Measurements from ENCODE around the gene SCNN1A.

Gene SCNN1A

GRCh38 chr12:6367969-6368892 lies 7.1 kb downstream of the SCNN1A start:
- no peak for TF ChIP-seq GATA3 (IDR thresholded peaks at IDR 0.05; ENCODE audit: low read depth, low read length)
- no peak for TF ChIP-seq GATA2 (IDR thresholded peaks at IDR 0.05; ENCODE audit: low read depth, low read length)

GRCh38 chr12:6367065-6367968 lies 8.0 kb downstream of the SCNN1A start:
- TF ChIP-seq GATA3 (IDR thresholded peaks at IDR 0.05; ENCODE audit: low read depth, low read length) (no peak), GATA2 (IDR thresholded peaks at IDR 0.05; ENCODE audit: low read depth, low read length) (no peak)

GRCh38 chr12:6364044-6364374 lies 11.4 kb downstream of the SCNN1A start:
- TF ChIP-seq GATA2 (IDR thresholded peaks at IDR 0.05; ENCODE audit: low read depth, low read length) = no peak
- no peak for TF ChIP-seq GATA3 (IDR thresholded peaks at IDR 0.05; ENCODE audit: low read depth, low read length)

GRCh38 chr12:6363330-6364043 lies 11.9 kb downstream of the SCNN1A start:
- TF ChIP-seq GATA3 (IDR thresholded peaks at IDR 0.05; ENCODE audit: low read depth, low read length) (no peak), GATA2 (IDR thresholded peaks at IDR 0.05; ENCODE audit: low read depth, low read length) (no peak)

- TF ChIP-seq GATA3 (IDR thresholded peaks at IDR 0.05; ENCODE audit: low read depth, low read length) = no peak
- TF ChIP-seq GATA2 (IDR thresholded peaks at IDR 0.05; ENCODE audit: low read depth, low read length) = no peak
These were observed 12.4 kb downstream of the SCNN1A start for GRCh38 chr12:6363010-6363329.

- TF ChIP-seq GATA3 (IDR thresholded peaks at IDR 0.05; ENCODE audit: low read depth, low read length) (no peak), GATA2 (IDR thresholded peaks at IDR 0.05; ENCODE audit: low read depth, low read length) (no peak)
These were observed 13.0 kb downstream of the SCNN1A start for GRCh38 chr12:6362403-6362802.

- TF ChIP-seq GATA2 (IDR thresholded peaks at IDR 0.05; ENCODE audit: low read depth, low read length) (no peak), GATA3 (IDR thresholded peaks at IDR 0.05; ENCODE audit: low read depth, low read length) (no peak)
These were observed 13.5 kb downstream of the SCNN1A start for GRCh38 chr12:6361834-6362233.

- TF ChIP-seq GATA2 (IDR thresholded peaks at IDR 0.05; ENCODE audit: low read depth, low read length) (no peak), GATA3 (IDR thresholded peaks at IDR 0.05; ENCODE audit: low read depth, low read length) (no peak)
These were observed 14.5 kb downstream of the SCNN1A start for GRCh38 chr12:6360578-6361490.

GRCh38 chr12:6360080-6360571 lies 15.2 kb downstream of the SCNN1A start:
- no peak for TF ChIP-seq GATA3 (IDR thresholded peaks at IDR 0.05; ENCODE audit: low read depth, low read length)
- TF ChIP-seq GATA2 (IDR thresholded peaks at IDR 0.05; ENCODE audit: low read depth, low read length) = no peak

- no peak for TF ChIP-seq GATA3 (IDR thresholded peaks at IDR 0.05; ENCODE audit: low read depth, low read length)
- TF ChIP-seq GATA2 (IDR thresholded peaks at IDR 0.05; ENCODE audit: low read depth, low read length) = no peak
These were observed 16.5 kb downstream of the SCNN1A start for GRCh38 chr12:6358881-6359280.

GRCh38 chr12:6356374-6356820 lies 19.0 kb downstream of the SCNN1A start:
- TF ChIP-seq GATA2 (IDR thresholded peaks at IDR 0.05; ENCODE audit: low read depth, low read length) (no peak), GATA3 (IDR thresholded peaks at IDR 0.05; ENCODE audit: low read depth, low read length) (no peak)

GRCh38 chr12:6355491-6356373 lies 19.6 kb downstream of the SCNN1A start:
- no peak for TF ChIP-seq GATA3 (IDR thresholded peaks at IDR 0.05; ENCODE audit: low read depth, low read length)

Measured in SH-SY5Y (cell line).